ENCODE results near the gene HS6ST1.

Gene HS6ST1

GRCh38 chr2:128318776-128319464 is at the start of gene HS6ST1:
Gene HS6ST1 (minus strand): TSS chr2:128318868. CDS start chr2:128318563, 305 bp downstream.
- peak; percentile 35 for DNase-seq

- no peak for DNase-seq
Observed at GRCh38 chr2:128367601-128368359, 49.1 kb upstream of the HS6ST1 start.

- no peak for DNase-seq
Observed at GRCh38 chr2:128366713-128367511, 48.2 kb upstream of the HS6ST1 start.

GRCh38 chr2:128365217-128365905 is 46.7 kb upstream of the HS6ST1 start:
- DNase-seq, result no peak

GRCh38 chr2:128364441-128364911 is 45.8 kb upstream of the HS6ST1 start:
- no peak for DNase-seq

- no peak for DNase-seq
Observed at GRCh38 chr2:128363934-128364361, 45.3 kb upstream of the HS6ST1 start.

GRCh38 chr2:128362889-128363228 is 44.2 kb upstream of the HS6ST1 start:
- DNase-seq, result peak; percentile 44

- DNase-seq, result no peak
Observed at GRCh38 chr2:128362176-128362888, 43.7 kb upstream of the HS6ST1 start.

- no peak for DNase-seq
Observed at GRCh38 chr2:128361376-128362131, 42.9 kb upstream of the HS6ST1 start.

GRCh38 chr2:128360711-128361110 is 42.0 kb upstream of the HS6ST1 start:
- DNase-seq, result no peak

- DNase-seq, result no peak
Observed at GRCh38 chr2:128359841-128360240, 41.2 kb upstream of the HS6ST1 start.

GRCh38 chr2:128358941-128359731 is 40.5 kb upstream of the HS6ST1 start:
- no peak for DNase-seq

GRCh38 chr2:128357506-128358370 is 39.1 kb upstream of the HS6ST1 start:
- no peak for DNase-seq

- DNase-seq, result no peak
Observed at GRCh38 chr2:128356127-128356526, 37.5 kb upstream of the HS6ST1 start.

GRCh38 chr2:128354726-128355470 is 36.2 kb upstream of the HS6ST1 start:
- DNase-seq, result no peak

- DNase-seq, result no peak
Observed at GRCh38 chr2:128354161-128354560, 35.5 kb upstream of the HS6ST1 start.

- no peak for DNase-seq
Observed at GRCh38 chr2:128350736-128351135, 32.1 kb upstream of the HS6ST1 start.

- DNase-seq, result no peak
Observed at GRCh38 chr2:128348701-128349100, 30.0 kb upstream of the HS6ST1 start.

All from amniotic stem cell (primary cell).